IMR-90 (cell line): ENCODE results near the gene FAM76A. TPM values are rescaled to one million over a fixed set of nuclear protein-coding genes. Genes with fewer than 3 reads are reported as not detected.

Experiments
- ATAC-seq: fragments of 200-7000 bp; cut with Tn5 transposase; 2 replicates; pipeline ENCODE4 v1.9.1; 2020; ENCODE audit warnings: low read depth, mild to moderate bottlenecking, moderate library complexity
- BruUV-seq: library from RNA; stranded (reverse); fragments of 400-500 nt; replicated peaks from 2 replicates; lab custom pipeline; 2021; lab: Mats Ljungman, UMichigan
- CTCF ChIA-PET: fragments of 300-600 bp; formaldehyde crosslinking; extraction: SDS; loops from one replicate; lab custom pipeline; 2021; ENCODE audit warnings: antibody characterized with exemption; lab: Yijun Ruan, JAX
- POLR2A ChIA-PET: fragments of 300-600 bp; sonication (Branson Sonifier 250); formaldehyde crosslinking; loops from one replicate; lab custom pipeline; 2022; ENCODE audit warnings: antibody characterized with exemption; ENCODE audit not compliant: unreplicated experiment; lab: Charles Lee
- DNase-seq: peaks from one replicate; pipeline ENCODE4 v3.0.0; 2013
- H2AFZ ChIP-seq: replicated peaks from 2 replicates; pipeline ENCODE3; 2013; ENCODE audit warnings: low read length, mild to moderate bottlenecking; ENCODE audit not compliant: poor library complexity
- H2AK5ac ChIP-seq: 2 replicates; pipeline ENCODE4 v1.6.1; 2013; ENCODE audit warnings: low read depth, low read length, inconsistent platforms
- H2AK9ac ChIP-seq: replicated peaks from 2 replicates; pipeline ENCODE3; 2013; ENCODE audit warnings: mild to moderate bottlenecking, low read depth, low read length, moderate library complexity; ENCODE audit not compliant: poor library complexity
- H2BK120ac ChIP-seq: 2 replicates; pipeline ENCODE4 v1.6.1; 2013; ENCODE audit warnings: low read depth, low read length, inconsistent platforms
- H2BK15ac ChIP-seq: 3 replicates; pipeline ENCODE4 v1.6.1; 2013; ENCODE audit warnings: low read depth, low read length, inconsistent platforms
- H2BK20ac ChIP-seq: 2 replicates; pipeline ENCODE4 v1.6.1; 2013; ENCODE audit warnings: low read depth, mild to moderate bottlenecking, inconsistent platforms, low read length, moderate library complexity
- H2BK5ac ChIP-seq: 2 replicates; pipeline ENCODE4 v1.6.1; 2013; ENCODE audit warnings: mild to moderate bottlenecking, low read depth, low read length, inconsistent platforms; ENCODE audit not compliant: poor library complexity, severe bottlenecking
- H3K14ac ChIP-seq: replicated peaks from 2 replicates; pipeline ENCODE4 v1.6.1; 2013; ENCODE audit warnings: low read depth, low read length, inconsistent platforms
- H3K18ac ChIP-seq: 2 replicates; pipeline ENCODE4 v1.6.1; 2013; ENCODE audit warnings: low read depth, low read length, control low read depth
- H3K23ac ChIP-seq: 2 replicates; pipeline ENCODE4 v1.6.1; 2013; ENCODE audit warnings: low read depth, low read length, inconsistent platforms
- H3K27ac ChIP-seq: 2 replicates; pipeline ENCODE4 v1.5.1; 2013; ENCODE audit warnings: mild to moderate bottlenecking, control low read depth, low read length; ENCODE audit not compliant: insufficient read depth
- H3K27me3 ChIP-seq: 2 replicates; pipeline ENCODE4 v1.6.1; 2013; ENCODE audit warnings: low read length; ENCODE audit not compliant: control insufficient read depth, insufficient read depth
- H3K36me3 ChIP-seq: 2 replicates; pipeline ENCODE4 v1.6.1; 2013; ENCODE audit warnings: low read length, mixed read lengths; ENCODE audit not compliant: control insufficient read depth, insufficient read depth
- H3K4ac ChIP-seq: 2 replicates; pipeline ENCODE4 v1.6.1; 2013; ENCODE audit warnings: low read depth, low read length, inconsistent platforms
- H3K4me1 ChIP-seq: 2 replicates; pipeline ENCODE4 v1.6.1; 2013; ENCODE audit warnings: low read length, mixed read lengths; ENCODE audit not compliant: control insufficient read depth, insufficient read depth
- H3K4me2 ChIP-seq: 2 replicates; pipeline ENCODE4 v1.6.1; 2013; ENCODE audit warnings: low read depth, mild to moderate bottlenecking, control low read depth, low read length, moderate library complexity
- H3K4me3 ChIP-seq: 2 replicates; pipeline ENCODE4 v1.5.1; 2013; ENCODE audit warnings: low read depth, mild to moderate bottlenecking, control low read depth, low read length, moderate library complexity; ENCODE audit not compliant: insufficient read depth
- H3K56ac ChIP-seq: 2 replicates; pipeline ENCODE4 v1.6.1; 2013; ENCODE audit warnings: low read length, inconsistent platforms; ENCODE audit not compliant: insufficient read depth; ENCODE audit errors: extremely low read depth
- H3K79me1 ChIP-seq, 2 experiments: 2 replicates each; pipeline ENCODE4 v1.6.1; 2013; ENCODE audit warnings: low read length in 2 of 2, inconsistent platforms in 1 of 2, low read depth in 1 of 2
- H3K9ac ChIP-seq: 2 replicates; pipeline ENCODE4 v1.6.1; 2013; ENCODE audit warnings: low read depth, low read length, control low read depth
- H3K9me1 ChIP-seq: 2 replicates; pipeline ENCODE4 v1.6.1; 2013; ENCODE audit warnings: low read length, inconsistent platforms; ENCODE audit not compliant: insufficient read depth
- H3K9me3 ChIP-seq: 2 replicates; pipeline ENCODE4 v1.6.1; 2013; ENCODE audit warnings: low read length; ENCODE audit not compliant: control insufficient read depth, insufficient read depth
- H4K20me1 ChIP-seq: 2 replicates; pipeline ENCODE4 v1.6.1; 2013; ENCODE audit warnings: low read length, inconsistent platforms; ENCODE audit not compliant: insufficient read depth
- H4K5ac ChIP-seq: 2 replicates; pipeline ENCODE4 v1.6.1; 2013; ENCODE audit warnings: mild to moderate bottlenecking, low read depth, low read length, control low read depth
- H4K8ac ChIP-seq, 2 experiments: 2 replicates each; pipeline ENCODE4 v1.6.1; 2013; ENCODE audit warnings: low read depth in 2 of 2, low read length in 2 of 2, control low read depth in 1 of 2, inconsistent platforms in 1 of 2
- H4K91ac ChIP-seq: 2 replicates; pipeline ENCODE4 v1.6.1; 2013; ENCODE audit warnings: low read depth, low read length, inconsistent platforms; ENCODE audit not compliant: insufficient read depth
- CHD1 ChIP-seq: IDR thresholded peaks from 2 replicates; pipeline ENCODE4 v1.6.1; 2012; ENCODE audit warnings: low read depth, low read length, improper control_type of control experiment
- FOS ChIP-seq: fragments of 150-350 bp; IDR thresholded peaks from 2 replicates; pipeline ENCODE4 v1.6.1; 2016; ENCODE audit warnings: low read depth, low read length
- MAFK ChIP-seq: IDR thresholded peaks from 2 replicates; pipeline ENCODE4 v1.6.1; 2012; ENCODE audit warnings: low read depth, low read length, improper control_type of control experiment
- MXI1 ChIP-seq: IDR thresholded peaks from 2 replicates; pipeline ENCODE4 v1.6.1; 2012; ENCODE audit warnings: low read depth, mild to moderate bottlenecking, low read length, moderate library complexity, borderline replicate concordance
- POLR2A ChIP-seq: IDR thresholded peaks from 2 replicates; pipeline ENCODE4 v1.6.1; 2012; ENCODE audit warnings: mild to moderate bottlenecking, low read depth, low read length
- RAD21 ChIP-seq: IDR thresholded peaks from 2 replicates; pipeline ENCODE4 v1.6.1; 2012; ENCODE audit warnings: low read length, improper control_type of control experiment
- RCOR1 ChIP-seq: IDR thresholded peaks from 2 replicates; pipeline ENCODE4 v1.6.1; 2012; ENCODE audit warnings: mild to moderate bottlenecking, low read length, improper control_type of control experiment; ENCODE audit not compliant: insufficient replicate concordance
- RFX5 ChIP-seq: IDR thresholded peaks from 2 replicates; pipeline ENCODE4 v1.8.0; 2012; ENCODE audit warnings: low read depth, mild to moderate bottlenecking, low read length, moderate library complexity
- SMC3 ChIP-seq: fragments of 150-350 bp; IDR thresholded peaks from 2 replicates; pipeline ENCODE4 v1.6.1; 2016; ENCODE audit warnings: low read depth, mild to moderate bottlenecking, antibody characterized with exemption, low read length, moderate library complexity
- WGBS, 2 experiments: methylation state at CpG; one replicate each; pipeline versions ENCODE4 v1.1.5 to v1.1.7; 2013; ENCODE audit warnings: missing lambda C conversion rate in 2 of 2; ENCODE audit not compliant: insufficient read length in 1 of 2; ENCODE audit errors: extremely low coverage in 2 of 2; 5-methylcytosine and 5-hydroxymethylcytosine counted together
- dilution Hi-C: fragments of 300-500 bp; cut with HindIII; formaldehyde crosslinking; loops from one replicate; pipeline ENCODE4 v1.14.3; 2018; ENCODE audit warnings: low sequenced_read_pairs; ENCODE audit not compliant: unreplicated experiment
- in situ Hi-C: fragments of 300-500 bp; cut with MboI; formaldehyde crosslinking; loops from 3 replicates; pipeline ENCODE4 v1.14.3; 2019; ENCODE audit warnings: low sequenced_read_pairs, inconsistent platforms, mixed read lengths
- intact Hi-C: fragments of 100-400 bp; cut with micrococcal nuclease; formaldehyde crosslinking; loops from 2 replicates; pipeline ENCODE4 v1.10.0; 2022
- polyA plus RNA-seq, 3 experiments: library from polyadenylated mRNA; depleted of rRNA; stranded (reverse); fragments of >200 nt; gene quantifications; 2 replicates each; pipeline ENCODE4 v1.2.3, GENCODE V29; 2012; ENCODE audit warnings: low replicate concordance in 1 of 3
- total RNA-seq: library from RNA; depleted of rRNA; stranded (reverse); fragments of >200 nt; gene quantifications from 2 replicates; pipeline ENCODE4 v1.2.3, GENCODE V29; 2012
- TF ChIP-seq, protein P1 (sequence below): conservative IDR thresholded peaks from 2 replicates; pipeline ENCODE4 v1.5.1; 2012; ENCODE audit warnings: mild to moderate bottlenecking, low read depth, low read length, improper control_type of control experiment
- TF ChIP-seq, protein P2 (sequence below): fragments of 150-350 bp; IDR thresholded peaks from 2 replicates; pipeline ENCODE4 v1.6.1; 2017; ENCODE audit warnings: mild to moderate bottlenecking, antibody characterized with exemption, low read length, low read depth
- TF ChIP-seq, protein P3 (sequence below): fragments of 150-350 bp; IDR thresholded peaks from 2 replicates; pipeline ENCODE4 v1.6.1; 2016; ENCODE audit warnings: low read depth, mild to moderate bottlenecking, low read length, moderate library complexity, borderline replicate concordance

FAM76A gene
- total and polyA plus RNA-seq, 2 of the 4 experiments (the other 2 are of a cell fraction) = 2.3 to 10.0 TPM

DNA sequence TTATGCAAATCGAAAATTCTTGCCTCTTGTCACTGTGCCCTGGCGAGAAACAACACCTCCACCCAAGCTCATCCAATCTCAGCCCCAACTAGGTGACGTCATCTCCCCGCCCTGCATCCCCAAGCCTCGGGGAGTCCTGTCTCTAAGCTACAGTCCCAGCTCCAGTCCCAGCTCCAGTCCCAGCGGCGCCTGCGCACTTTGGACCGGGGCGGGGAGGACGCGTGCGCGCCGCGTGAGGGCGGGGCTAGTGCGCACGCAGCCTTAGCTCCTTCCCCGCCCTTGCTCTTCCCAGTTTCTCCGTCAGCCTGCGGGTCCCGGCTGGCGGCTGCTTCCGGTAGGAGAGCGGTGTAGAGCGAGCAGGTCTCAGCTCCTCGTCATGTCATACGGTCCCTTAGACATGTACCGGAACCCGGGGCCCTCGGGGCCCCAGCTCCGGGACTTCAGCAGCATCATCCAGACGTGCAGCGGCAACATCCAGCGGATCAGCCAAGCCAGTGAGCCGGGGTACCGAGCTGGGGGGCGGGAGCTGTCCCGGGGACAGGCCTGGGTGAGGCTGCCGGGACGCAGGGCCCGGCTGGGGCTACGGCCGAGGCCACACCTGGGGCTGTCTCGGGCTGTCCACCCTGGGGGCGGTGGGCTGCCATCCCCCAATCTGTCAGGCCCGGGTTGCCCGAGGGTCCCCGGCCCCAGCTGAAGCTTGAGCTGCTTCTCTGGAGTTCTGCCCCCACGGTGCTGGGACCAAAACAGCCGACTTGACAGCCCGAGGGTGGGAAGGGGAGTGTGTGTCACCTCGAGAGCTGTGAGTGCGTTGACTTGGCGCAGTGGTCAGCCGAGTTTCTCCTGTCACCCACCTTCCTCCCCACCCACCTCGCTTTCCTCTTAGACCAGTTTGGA, 47.4 kb downstream of the FAM76A start, which contains the start of gene STX12:
TSS of gene STX12 (plus strand) at position 288 of the 894 bp plus-strand sequence. CDS start at position 377, 89 bp downstream.
- H4K8ac ChIP-seq = peak within 1 kb of the TSS; percentile 14 to 97
- ChIA-PET POLR2A (interaction anchor here (0.6 to 1.1 kb wide), 9 partner anchors 9 to 734 kb away, joined by 3 to 11 read pairs (median 3); partner anchors contain the start of genes FAM76A and PPP1R8), CTCF (interaction anchor here (1.4 kb wide), 1 partner anchor 48 kb away, joined by 5 read pairs; the partner anchor contains the start of gene FAM76A)
- H3K56ac ChIP-seq = peak within 1 kb of the TSS; percentile 78
- H2BK20ac ChIP-seq = peak within 1 kb of the TSS; percentile 66; the same call in 1 of the 2 replicates
- H3K9me3 ChIP-seq = no peaks in the 10 kb centered on the region
- intact Hi-C loops (loop anchor here (1.0 to 2.0 kb wide), 3 partner anchors 21 to 104 kb away; partner anchors contain the start of gene PPP1R8), dilution Hi-C loops (no loop called here), in situ Hi-C loops (no loop called here)
- peak within 1 kb of the TSS; percentile 86 for H4K5ac ChIP-seq
- WGBS, 2 experiments = 1% methylated on average over 17 of the region's 58 CpGs; no CpG with 5 or more reads in 1 of the 2 experiments
- ATAC-seq (peak; percentile 95), DNase-seq (peak; percentile 100)
- H3K79me1 ChIP-seq = peaks cover 9 to 39% of the 10 kb centered on the region in 2 experiments; a peak in 3 of 4 replicates
- peak within 1 kb of the TSS; percentile 76 for H3K27ac ChIP-seq
- H2BK5ac ChIP-seq = peak within 1 kb of the TSS; percentile 77
- H4K20me1 ChIP-seq = peaks cover 8% of the 10 kb centered on the region; the same call in 1 of the 2 replicates
- H3K36me3 ChIP-seq = no peaks in the 10 kb centered on the region
- H3K9me1 ChIP-seq = no peaks in the 10 kb centered on the region; the same call in 1 of the 2 replicates
- H2BK120ac ChIP-seq = peak within 1 kb of the TSS; percentile 79
- peak within 1 kb of the TSS; percentile 89 for H2AK9ac ChIP-seq
- H3K18ac ChIP-seq = peak within 1 kb of the TSS; percentile 42
- peak within 1 kb of the TSS; percentile 94 for H3K4me2 ChIP-seq
- BruUV-seq = no TSS peak
- H4K91ac ChIP-seq = peak within 1 kb of the TSS; percentile 48
- H2AFZ ChIP-seq = peak within 1 kb of the TSS; percentile 89
- H3K27me3 ChIP-seq = no peaks in the 10 kb centered on the region
- 0 out of 3 replicates have a peak within 1 kb of the TSS, but pooled peaks have one; percentile 23 for H2BK15ac ChIP-seq
- H3K4me3 ChIP-seq = peak within 1 kb of the TSS; percentile 95
- H3K4ac ChIP-seq = peak within 1 kb of the TSS; percentile 85
- peak within 1 kb of the TSS; percentile 73 for H2AK5ac ChIP-seq
- H3K14ac ChIP-seq = peak within 1 kb of the TSS; percentile 83
- peak within 1 kb of the TSS; percentile 93 for H3K9ac ChIP-seq
- H3K4me1 ChIP-seq = peaks cover 4% of the 10 kb centered on the region; the same call in 1 of the 2 replicates
- peak within 1 kb of the TSS; percentile 92 for H3K23ac ChIP-seq
- TF ChIP-seq, protein P1, sequence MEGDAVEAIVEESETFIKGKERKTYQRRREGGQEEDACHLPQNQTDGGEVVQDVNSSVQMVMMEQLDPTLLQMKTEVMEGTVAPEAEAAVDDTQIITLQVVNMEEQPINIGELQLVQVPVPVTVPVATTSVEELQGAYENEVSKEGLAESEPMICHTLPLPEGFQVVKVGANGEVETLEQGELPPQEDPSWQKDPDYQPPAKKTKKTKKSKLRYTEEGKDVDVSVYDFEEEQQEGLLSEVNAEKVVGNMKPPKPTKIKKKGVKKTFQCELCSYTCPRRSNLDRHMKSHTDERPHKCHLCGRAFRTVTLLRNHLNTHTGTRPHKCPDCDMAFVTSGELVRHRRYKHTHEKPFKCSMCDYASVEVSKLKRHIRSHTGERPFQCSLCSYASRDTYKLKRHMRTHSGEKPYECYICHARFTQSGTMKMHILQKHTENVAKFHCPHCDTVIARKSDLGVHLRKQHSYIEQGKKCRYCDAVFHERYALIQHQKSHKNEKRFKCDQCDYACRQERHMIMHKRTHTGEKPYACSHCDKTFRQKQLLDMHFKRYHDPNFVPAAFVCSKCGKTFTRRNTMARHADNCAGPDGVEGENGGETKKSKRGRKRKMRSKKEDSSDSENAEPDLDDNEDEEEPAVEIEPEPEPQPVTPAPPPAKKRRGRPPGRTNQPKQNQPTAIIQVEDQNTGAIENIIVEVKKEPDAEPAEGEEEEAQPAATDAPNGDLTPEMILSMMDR = no peak
- peak; percentile 33; the same call in 1 of the 2 replicates for TF ChIP-seq FOS
- TF ChIP-seq, protein P2, sequence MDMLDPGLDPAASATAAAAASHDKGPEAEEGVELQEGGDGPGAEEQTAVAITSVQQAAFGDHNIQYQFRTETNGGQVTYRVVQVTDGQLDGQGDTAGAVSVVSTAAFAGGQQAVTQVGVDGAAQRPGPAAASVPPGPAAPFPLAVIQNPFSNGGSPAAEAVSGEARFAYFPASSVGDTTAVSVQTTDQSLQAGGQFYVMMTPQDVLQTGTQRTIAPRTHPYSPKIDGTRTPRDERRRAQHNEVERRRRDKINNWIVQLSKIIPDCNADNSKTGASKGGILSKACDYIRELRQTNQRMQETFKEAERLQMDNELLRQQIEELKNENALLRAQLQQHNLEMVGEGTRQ = peak; percentile 31; the same call in 1 of the 2 replicates
- TF ChIP-seq RCOR1 = no peak
- peak; percentile 93 for TF ChIP-seq POLR2A
- TF ChIP-seq, protein P3, sequence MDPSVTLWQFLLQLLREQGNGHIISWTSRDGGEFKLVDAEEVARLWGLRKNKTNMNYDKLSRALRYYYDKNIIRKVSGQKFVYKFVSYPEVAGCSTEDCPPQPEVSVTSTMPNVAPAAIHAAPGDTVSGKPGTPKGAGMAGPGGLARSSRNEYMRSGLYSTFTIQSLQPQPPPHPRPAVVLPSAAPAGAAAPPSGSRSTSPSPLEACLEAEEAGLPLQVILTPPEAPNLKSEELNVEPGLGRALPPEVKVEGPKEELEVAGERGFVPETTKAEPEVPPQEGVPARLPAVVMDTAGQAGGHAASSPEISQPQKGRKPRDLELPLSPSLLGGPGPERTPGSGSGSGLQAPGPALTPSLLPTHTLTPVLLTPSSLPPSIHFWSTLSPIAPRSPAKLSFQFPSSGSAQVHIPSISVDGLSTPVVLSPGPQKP = no peak
- TF ChIP-seq RAD21 = no peak; the same call in 1 of the 2 replicates
- peak; percentile 82 for TF ChIP-seq MXI1
- TF ChIP-seq RFX5 = 0 out of 2 replicates have a peak, but pooled peaks have one; percentile 31
- no peak for TF ChIP-seq SMC3
- no peak for TF ChIP-seq MAFK
- no peak for TF ChIP-seq CHD1
